Panc1 (cell line): Measurements from ENCODE around the gene SESTD1.

Experiments used
- CTCF ChIP-seq: fragments of 450-650 bp; IDR thresholded peaks from 2 replicates; pipeline ENCODE4 v1.5.1; 2017; ENCODE audit warnings: mild to moderate bottlenecking
- POLR2AphosphoS5 ChIP-seq: IDR thresholded peaks from 2 replicates; pipeline ENCODE4 v1.6.1; 2012; ENCODE audit warnings: mild to moderate bottlenecking, low read depth, low read length, moderate library complexity
- REST ChIP-seq, 2 experiments: IDR thresholded peaks; 2 replicates each; pipeline ENCODE4 v1.6.1; 2011 to 2012; ENCODE audit warnings: low read depth in 2 of 2, control low read depth in 1 of 2, low read length in 1 of 2, mild to moderate bottlenecking in 1 of 2, moderate library complexity in 1 of 2; ENCODE audit not compliant: insufficient read depth in 1 of 2
- SIN3A ChIP-seq: IDR thresholded peaks from 2 replicates; pipeline ENCODE4 v1.6.1; 2012; ENCODE audit warnings: low read depth, mild to moderate bottlenecking, low read length, moderate library complexity, borderline replicate concordance; ENCODE audit not compliant: insufficient read depth
- TCF7L2 ChIP-seq: IDR thresholded peaks from 2 replicates; pipeline ENCODE4 v1.6.1; 2011; ENCODE audit warnings: mild to moderate bottlenecking, low read depth, low read length, inconsistent platforms

GRCh38 chr2:179123272-179123662 lies 141.4 kb downstream of the SESTD1 start:
- TF ChIP-seq CTCF, result no peak
- TF ChIP-seq REST (IDR thresholded peaks at IDR 0.05; ENCODE audit: insufficient read depth in 1 of 2, low read depth in 2 of 2, low read length in 1 of 2), result no peak
- TF ChIP-seq POLR2AphosphoS5, result no peak
- TF ChIP-seq SIN3A, result no peak
- no peak for TF ChIP-seq TCF7L2
